ENCODE data around the gene IGFL3.

DNA sequence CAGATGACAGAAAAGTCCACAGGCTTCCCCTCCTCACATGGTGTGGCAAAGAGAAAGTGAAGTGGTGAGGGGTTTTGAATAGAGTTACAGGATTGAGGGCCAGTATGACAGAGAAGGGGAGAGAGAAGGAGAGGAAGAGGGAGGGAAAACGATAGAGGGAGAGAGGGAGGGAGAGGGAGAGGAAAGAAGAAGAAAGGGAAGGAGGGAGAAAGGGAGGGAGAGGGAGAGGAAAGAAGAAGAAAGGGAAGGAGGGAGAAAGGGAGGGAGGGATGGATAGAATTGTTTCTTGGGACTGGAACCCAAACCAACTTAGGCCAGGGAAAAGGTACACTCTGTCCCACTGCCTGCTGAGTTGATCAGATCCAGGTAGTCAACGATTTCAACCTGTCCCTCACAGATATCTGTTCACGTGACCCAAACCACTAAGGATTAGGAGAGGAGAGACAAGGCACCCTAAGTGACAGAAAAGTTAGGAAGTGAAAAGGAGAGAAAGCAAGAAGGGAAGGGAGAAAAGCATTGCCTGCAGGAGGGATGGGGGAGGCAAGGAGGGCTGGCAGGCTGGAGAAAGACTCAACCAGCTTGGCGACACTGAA, 8.1 kb upstream of the IGFL3 start:
- TF ChIP-seq, protein P1, sequence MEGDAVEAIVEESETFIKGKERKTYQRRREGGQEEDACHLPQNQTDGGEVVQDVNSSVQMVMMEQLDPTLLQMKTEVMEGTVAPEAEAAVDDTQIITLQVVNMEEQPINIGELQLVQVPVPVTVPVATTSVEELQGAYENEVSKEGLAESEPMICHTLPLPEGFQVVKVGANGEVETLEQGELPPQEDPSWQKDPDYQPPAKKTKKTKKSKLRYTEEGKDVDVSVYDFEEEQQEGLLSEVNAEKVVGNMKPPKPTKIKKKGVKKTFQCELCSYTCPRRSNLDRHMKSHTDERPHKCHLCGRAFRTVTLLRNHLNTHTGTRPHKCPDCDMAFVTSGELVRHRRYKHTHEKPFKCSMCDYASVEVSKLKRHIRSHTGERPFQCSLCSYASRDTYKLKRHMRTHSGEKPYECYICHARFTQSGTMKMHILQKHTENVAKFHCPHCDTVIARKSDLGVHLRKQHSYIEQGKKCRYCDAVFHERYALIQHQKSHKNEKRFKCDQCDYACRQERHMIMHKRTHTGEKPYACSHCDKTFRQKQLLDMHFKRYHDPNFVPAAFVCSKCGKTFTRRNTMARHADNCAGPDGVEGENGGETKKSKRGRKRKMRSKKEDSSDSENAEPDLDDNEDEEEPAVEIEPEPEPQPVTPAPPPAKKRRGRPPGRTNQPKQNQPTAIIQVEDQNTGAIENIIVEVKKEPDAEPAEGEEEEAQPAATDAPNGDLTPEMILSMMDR (IDR thresholded peaks at IDR 0.05), result no peak
- TF ChIP-seq POLR2A (IDR thresholded peaks at IDR 0.05), result no peak

Data from right lobe of liver (tissue), 4 donors.